Measurements from ENCODE around the gene MYCN.

MYCN gene

GRCh38 chr2:15968280-15969178, 28.2 kb downstream of the MYCN start:
- FAIRE-seq (no peak), DNase-seq (ENCODE audit: insufficient read length, low spot score) (no peak)
- TF ChIP-seq, protein P1, sequence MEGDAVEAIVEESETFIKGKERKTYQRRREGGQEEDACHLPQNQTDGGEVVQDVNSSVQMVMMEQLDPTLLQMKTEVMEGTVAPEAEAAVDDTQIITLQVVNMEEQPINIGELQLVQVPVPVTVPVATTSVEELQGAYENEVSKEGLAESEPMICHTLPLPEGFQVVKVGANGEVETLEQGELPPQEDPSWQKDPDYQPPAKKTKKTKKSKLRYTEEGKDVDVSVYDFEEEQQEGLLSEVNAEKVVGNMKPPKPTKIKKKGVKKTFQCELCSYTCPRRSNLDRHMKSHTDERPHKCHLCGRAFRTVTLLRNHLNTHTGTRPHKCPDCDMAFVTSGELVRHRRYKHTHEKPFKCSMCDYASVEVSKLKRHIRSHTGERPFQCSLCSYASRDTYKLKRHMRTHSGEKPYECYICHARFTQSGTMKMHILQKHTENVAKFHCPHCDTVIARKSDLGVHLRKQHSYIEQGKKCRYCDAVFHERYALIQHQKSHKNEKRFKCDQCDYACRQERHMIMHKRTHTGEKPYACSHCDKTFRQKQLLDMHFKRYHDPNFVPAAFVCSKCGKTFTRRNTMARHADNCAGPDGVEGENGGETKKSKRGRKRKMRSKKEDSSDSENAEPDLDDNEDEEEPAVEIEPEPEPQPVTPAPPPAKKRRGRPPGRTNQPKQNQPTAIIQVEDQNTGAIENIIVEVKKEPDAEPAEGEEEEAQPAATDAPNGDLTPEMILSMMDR (IDR thresholded peaks at IDR 0.05; ENCODE audit: insufficient read depth, missing control alignments), result no peak

DNA sequence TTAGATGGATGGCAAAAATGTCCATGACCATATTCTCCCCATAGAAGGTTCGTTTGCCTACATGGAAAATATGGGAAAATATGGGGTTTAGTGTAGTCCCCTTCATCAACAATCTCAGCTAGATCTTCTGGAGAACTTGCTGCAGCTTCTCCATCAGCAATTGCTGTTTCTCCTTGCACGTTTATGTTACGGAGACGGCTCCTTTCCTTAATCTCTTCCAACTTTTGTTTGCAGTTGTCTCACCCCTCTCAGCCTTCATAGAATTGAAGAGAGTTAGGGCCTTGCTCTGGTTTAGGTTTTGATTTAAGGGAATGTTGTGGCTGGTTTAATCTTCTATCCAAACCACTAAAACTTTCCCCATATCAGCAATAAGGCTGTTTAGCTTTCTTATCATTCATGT, 28.9 kb downstream of the MYCN start:
- FAIRE-seq, result no peak
- DNase-seq (ENCODE audit: insufficient read length, low spot score), result no peak
- TF ChIP-seq, protein P1 (IDR thresholded peaks at IDR 0.05; ENCODE audit: insufficient read depth, missing control alignments), result no peak

- no peak for FAIRE-seq
- TF ChIP-seq, protein P1 (IDR thresholded peaks at IDR 0.05; ENCODE audit: insufficient read depth, missing control alignments), result no peak
- DNase-seq (ENCODE audit: insufficient read length, low spot score), result no peak
These were observed 30.4 kb downstream of the MYCN start for GRCh38 chr2:15970701-15971100.

GRCh38 chr2:15971351-15971750, 31.0 kb downstream of the MYCN start:
- no peak for DNase-seq (ENCODE audit: insufficient read length, low spot score)
- TF ChIP-seq, protein P1 (IDR thresholded peaks at IDR 0.05; ENCODE audit: insufficient read depth, missing control alignments), result no peak
- FAIRE-seq, result no peak

GRCh38 chr2:15971831-15972522, 31.6 kb downstream of the MYCN start:
- FAIRE-seq (no peak), DNase-seq (ENCODE audit: insufficient read length, low spot score) (no peak)
- TF ChIP-seq, protein P1 (IDR thresholded peaks at IDR 0.05; ENCODE audit: insufficient read depth, missing control alignments), result no peak

DNA sequence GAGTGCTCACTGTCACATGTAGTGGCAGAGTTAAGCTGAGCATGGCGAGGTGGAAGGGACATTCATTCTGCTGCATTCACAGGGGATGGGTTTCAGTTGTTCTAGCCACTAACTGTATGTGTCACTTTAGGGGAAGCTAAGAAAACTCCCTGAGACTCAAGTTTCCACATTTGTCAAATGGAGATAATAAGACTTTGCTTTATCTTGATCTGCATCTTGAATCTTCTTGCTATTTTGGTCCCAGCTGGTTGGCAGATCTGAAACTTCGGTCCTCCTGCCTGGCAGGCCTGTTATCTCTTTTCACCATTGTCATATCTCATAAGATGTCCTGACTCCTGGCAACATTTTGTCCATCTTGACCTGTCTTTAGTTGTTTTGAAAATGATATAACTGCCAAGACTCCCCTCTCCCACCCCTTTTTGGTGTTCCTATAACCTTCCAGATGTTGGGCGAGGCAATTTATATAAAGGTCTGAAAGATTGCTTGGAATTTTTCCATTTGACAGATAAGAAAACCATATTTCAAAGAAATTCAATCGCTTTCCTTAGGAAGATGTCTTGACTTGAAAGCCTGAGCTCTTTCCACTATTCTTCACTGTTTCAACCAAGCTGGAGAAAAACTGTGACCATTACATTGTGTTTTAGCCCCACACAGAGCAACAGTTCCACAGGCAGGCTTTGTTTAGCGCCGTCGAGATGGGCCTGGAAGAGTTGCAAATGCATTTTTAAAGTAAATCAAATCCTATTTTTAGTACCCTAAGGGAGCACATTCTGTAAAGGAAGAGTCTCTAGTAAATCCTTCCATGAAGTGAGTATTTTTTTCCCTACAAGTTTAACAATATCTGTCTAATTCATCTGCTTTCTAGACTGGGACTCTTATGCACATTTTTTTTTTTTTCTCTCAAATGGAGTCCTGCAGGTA, 33.4 kb downstream of the MYCN start:
- TF ChIP-seq, protein P1 (IDR thresholded peaks at IDR 0.05; ENCODE audit: insufficient read depth, missing control alignments), result no peak
- FAIRE-seq (no peak), DNase-seq (ENCODE audit: insufficient read length, low spot score) (no peak)
